CD8-positive, alpha-beta memory T cell (primary cell): ENCODE results near the gene CA6. TPM values are rescaled to one million over a fixed set of nuclear protein-coding genes. Genes with fewer than 3 reads are reported as not detected.

Experiments used
- CTCF ChIA-PET: fragments of 350-600 bp; sonication (Branson Sonifier 250); formaldehyde crosslinking; loops from one replicate; lab custom pipeline; 2021; ENCODE audit warnings: antibody characterized with exemption; lab: Charles Lee
- POLR2A ChIA-PET: fragments of 350-600 bp; sonication (Branson Sonifier 250); formaldehyde crosslinking; loops from one replicate; lab custom pipeline; 2021; ENCODE audit warnings: antibody characterized with exemption; lab: Charles Lee
- DNase-seq, 5 donors: peaks; one replicate each; pipeline versions ENCODE4 v3.0.0 to v3.0.0-alpha.2; 2020 to 2022; ENCODE audit warnings: mixed read lengths in 1 of 5
- H3K27ac ChIP-seq: one replicate; pipeline ENCODE4 v1.7.0; 2013; ENCODE audit warnings: low read depth, mild to moderate bottlenecking, low read length, moderate library complexity
- H3K27me3 ChIP-seq: 2 replicates; pipeline ENCODE4 v1.7.0; 2013; ENCODE audit warnings: low read length, mild to moderate bottlenecking; ENCODE audit not compliant: insufficient read depth, poor library complexity, severe bottlenecking
- H3K36me3 ChIP-seq: 2 replicates; pipeline ENCODE4 v1.7.0; 2013; ENCODE audit warnings: mild to moderate bottlenecking, low read length, moderate library complexity; ENCODE audit not compliant: insufficient read depth
- H3K4me1 ChIP-seq: 2 replicates; pipeline ENCODE4 v1.7.0; 2013; ENCODE audit warnings: mild to moderate bottlenecking, low read length, moderate library complexity; ENCODE audit not compliant: insufficient read depth
- H3K4me3 ChIP-seq: 2 replicates; pipeline ENCODE4 v1.7.0; 2013; ENCODE audit warnings: mild to moderate bottlenecking, low read length
- H3K9me3 ChIP-seq: 2 replicates; pipeline ENCODE4 v1.7.0; 2013; ENCODE audit warnings: mild to moderate bottlenecking, low read length
- H3K27ac Mint-ChIP-seq, 8 donors: one replicate each; pipeline ENCODE4 v1.8.0; 2020 to 2021; ENCODE audit warnings: mixed read lengths in 8 of 8, mild to moderate bottlenecking in 6 of 8, inconsistent platforms in 3 of 8, moderate library complexity in 3 of 8
- H3K27me3 Mint-ChIP-seq, 2 donors: one replicate each; pipeline ENCODE4 v1.8.0; 2020 to 2021; ENCODE audit warnings: mixed read lengths in 2 of 2, mild to moderate bottlenecking in 1 of 2, moderate library complexity in 1 of 2
- H3K36me3 Mint-ChIP-seq, 3 donors: one replicate each; pipeline ENCODE4 v1.8.0; 2020 to 2021; ENCODE audit warnings: mixed read lengths in 3 of 3, inconsistent platforms in 1 of 3, mild to moderate bottlenecking in 1 of 3
- H3K4me1 Mint-ChIP-seq, 3 donors: one replicate each; pipeline ENCODE4 v1.8.0; 2020 to 2021; ENCODE audit warnings: mixed read lengths in 3 of 3, inconsistent platforms in 1 of 3, mild to moderate bottlenecking in 1 of 3
- H3K4me3 Mint-ChIP-seq, 7 donors: one replicate each; pipeline ENCODE4 v1.8.0; 2020 to 2021; ENCODE audit warnings: mixed read lengths in 7 of 7, mild to moderate bottlenecking in 6 of 7, moderate library complexity in 4 of 7, inconsistent platforms in 2 of 7
- H3K9me3 Mint-ChIP-seq, 5 donors: one replicate each; pipeline ENCODE4 v1.8.0; 2020 to 2022; ENCODE audit warnings: mixed read lengths in 5 of 5, mild to moderate bottlenecking in 3 of 5, moderate library complexity in 2 of 5, inconsistent platforms in 1 of 5
- polyA plus RNA-seq: library from polyadenylated mRNA; unstranded; fragments of 300-500 nt; fragmentation: Illumina TruSeq; gene quantifications from one replicate; pipeline ENCODE4 v1.2.3, GENCODE V29; 2021
- total RNA-seq, 2 experiments: library from RNA; stranded (reverse); gene quantifications; one replicate each; pipeline ENCODE4 v1.2.3, GENCODE V29; 2021

CA6 gene
- total and polyA plus RNA-seq, 3 experiments from 2014 or later = 1.2 to 3.7 (median 1.4) TPM

DNA sequence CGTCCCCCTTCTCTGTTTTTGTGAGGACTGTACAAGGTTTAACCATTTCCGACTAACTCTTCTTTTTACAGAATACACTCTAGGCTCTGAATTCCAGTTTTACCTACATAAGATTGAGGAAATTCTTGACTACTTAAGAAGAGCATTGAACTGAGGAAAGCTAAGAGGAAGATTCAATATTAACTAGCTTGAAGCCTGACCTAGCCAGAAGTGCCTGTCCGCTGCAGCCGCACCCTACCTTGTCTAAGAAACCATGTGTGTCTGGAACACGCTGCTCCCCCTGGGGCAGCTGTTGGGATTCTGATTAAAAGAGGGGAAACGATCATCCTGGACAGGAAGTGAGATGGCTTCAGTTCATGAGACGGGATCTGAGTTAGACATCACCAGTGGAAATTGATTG lies 28.9 kb downstream of the CA6 start:
- H3K27me3 Mint-ChIP-seq = no peaks in the 10 kb centered on the region
- Histone ChIP-seq H3K27me3 (no peaks in the 10 kb centered on the region), H3K9me3 (no peaks in the 10 kb centered on the region), H3K27ac (no peak overlapping the region), H3K4me3 (no peak overlapping the region), H3K36me3 (no peaks in the 10 kb centered on the region), H3K4me1 (peaks cover 15% of the 10 kb centered on the region)
- ChIA-PET POLR2A (no interaction called here), CTCF (no interaction called here)
- no peak overlapping the region for H3K4me3 Mint-ChIP-seq
- DNase-seq = no peak
- H3K36me3 Mint-ChIP-seq = peaks cover 0 to 5% (median 3%) of the 10 kb centered on the region in 3 donors
- H3K4me1 Mint-ChIP-seq = peaks cover 16 to 24% (median 20%) of the 10 kb centered on the region in 3 donors
- no peaks in the 10 kb centered on the region for H3K9me3 Mint-ChIP-seq
- no peak overlapping the region for H3K27ac Mint-ChIP-seq

DNA sequence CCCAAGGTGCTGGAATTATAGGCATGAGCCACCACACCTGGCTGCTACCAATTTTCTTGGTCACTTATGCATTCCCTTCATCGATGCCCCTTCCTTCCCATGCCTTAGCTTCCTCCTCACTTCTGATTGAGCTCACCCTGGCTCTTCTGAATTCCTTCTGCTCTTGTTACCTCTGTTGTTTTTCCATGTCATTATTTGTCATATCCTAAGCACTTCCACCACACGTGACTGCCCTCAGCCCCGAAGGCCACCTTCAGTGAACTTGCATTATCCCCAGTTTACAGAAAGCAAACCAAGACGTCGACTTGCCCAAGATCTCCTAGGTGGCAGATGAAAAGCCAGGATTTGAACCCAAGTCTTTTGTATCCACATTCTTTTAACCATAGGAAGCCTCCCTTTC lies 30.7 kb downstream of the CA6 start:
- peaks cover 0 to 4% of the 10 kb centered on the region in 2 donors for H3K27me3 Mint-ChIP-seq
- Histone ChIP-seq H3K4me1 (peaks cover 8% of the 10 kb centered on the region), H3K27ac (no peak overlapping the region), H3K27me3 (no peaks in the 10 kb centered on the region), H3K36me3 (no peaks in the 10 kb centered on the region), H3K4me3 (no peak overlapping the region), H3K9me3 (no peaks in the 10 kb centered on the region)
- POLR2A ChIA-PET = no interaction called here
- H3K9me3 Mint-ChIP-seq = peaks cover 0 to under 1% (median 0%) of the 10 kb centered on the region in 5 donors
- DNase-seq = no peak
- no peak overlapping the region for H3K27ac Mint-ChIP-seq
- H3K4me1 Mint-ChIP-seq = peaks cover 9 to 13% (median 10%) of the 10 kb centered on the region in 3 donors
- H3K36me3 Mint-ChIP-seq = no peaks in the 10 kb centered on the region
- H3K4me3 Mint-ChIP-seq = no peak overlapping the region
- CTCF ChIA-PET = no interaction called here

- H3K4me1 ChIP-seq = peaks cover 2% of the 10 kb centered on the region
- H3K27me3 Mint-ChIP-seq = peaks cover 0 to 4% of the 10 kb centered on the region in 2 donors
- no peak overlapping the region for H3K27ac Mint-ChIP-seq
- POLR2A ChIA-PET = no interaction called here
- H3K36me3 ChIP-seq = no peaks in the 10 kb centered on the region
- peaks cover 0 to 2% (median 0%) of the 10 kb centered on the region in 5 donors for H3K9me3 Mint-ChIP-seq
- no peaks in the 10 kb centered on the region for H3K9me3 ChIP-seq
- H3K4me3 Mint-ChIP-seq = no peak overlapping the region
- no peak overlapping the region for H3K4me3 ChIP-seq
- H3K36me3 Mint-ChIP-seq = no peaks in the 10 kb centered on the region
- CTCF ChIA-PET = interaction anchor here (1.3 kb wide), 1 partner anchor 10 kb away, joined by 4 read pairs; no protein-coding TSS in a partner anchor
- H3K27me3 ChIP-seq = no peaks in the 10 kb centered on the region
- no peak for DNase-seq
- H3K4me1 Mint-ChIP-seq = peaks cover 4 to 7% (median 4%) of the 10 kb centered on the region in 3 donors
- no peak overlapping the region for H3K27ac ChIP-seq
Measured at GRCh38 chr1:8976896-8977450, 31.3 kb downstream of the CA6 start.

GRCh38 chr1:8980656-8981055 lies 35.0 kb downstream of the CA6 start:
- Histone ChIP-seq H3K27me3 (no peaks in the 10 kb centered on the region), H3K4me3 (no peak overlapping the region), H3K9me3 (no peaks in the 10 kb centered on the region), H3K27ac (no peak overlapping the region), H3K4me1 (no peaks in the 10 kb centered on the region), H3K36me3 (no peaks in the 10 kb centered on the region)
- ChIA-PET CTCF (interaction anchor here (1.2 kb wide), 1 partner anchor 55 kb away, joined by 4 read pairs; no protein-coding TSS in a partner anchor), POLR2A (no interaction called here)
- no peaks in the 10 kb centered on the region for H3K36me3 Mint-ChIP-seq
- peaks cover 5 to 7% (median 6%) of the 10 kb centered on the region in 3 donors for H3K4me1 Mint-ChIP-seq
- peaks cover 0 to 2% (median 0%) of the 10 kb centered on the region in 5 donors for H3K9me3 Mint-ChIP-seq
- H3K27ac Mint-ChIP-seq = no peak overlapping the region
- H3K27me3 Mint-ChIP-seq = peaks cover 0 to 4% of the 10 kb centered on the region in 2 donors
- DNase-seq = no peak
- no peak overlapping the region for H3K4me3 Mint-ChIP-seq

DNA sequence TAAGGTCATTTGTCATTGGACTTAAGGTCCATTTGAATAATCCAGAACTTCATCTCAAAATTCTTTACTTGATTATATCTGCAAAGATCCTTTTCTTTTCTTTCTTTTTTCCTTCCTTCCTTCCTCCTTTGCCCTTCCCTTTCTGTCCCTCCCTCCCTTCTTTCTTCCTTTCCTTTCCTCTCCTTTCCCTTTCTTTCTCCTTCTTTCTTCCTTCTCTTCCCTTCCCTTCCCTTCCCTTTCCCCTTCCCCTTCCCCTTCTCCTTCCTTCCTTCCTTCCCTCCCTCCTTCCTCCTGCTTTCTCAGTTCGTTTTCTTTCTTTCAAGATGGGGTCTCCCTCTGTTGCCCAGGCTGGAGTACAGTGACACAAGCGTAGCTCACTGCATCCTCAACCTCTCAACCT lies 35.5 kb downstream of the CA6 start:
- no peaks in the 10 kb centered on the region for H3K4me1 ChIP-seq
- DNase-seq = no peak
- H3K9me3 ChIP-seq = no peaks in the 10 kb centered on the region
- Mint-ChIP-seq H3K36me3 (no peaks in the 10 kb centered on the region), H3K9me3 (peaks cover 0 to 2% (median 0%) of the 10 kb centered on the region in 5 donors), H3K4me1 (peaks cover 5 to 7% (median 6%) of the 10 kb centered on the region in 3 donors), H3K27ac (no peak overlapping the region), H3K4me3 (no peak overlapping the region), H3K27me3 (peaks cover 0 to 4% of the 10 kb centered on the region in 2 donors)
- H3K36me3 ChIP-seq = no peaks in the 10 kb centered on the region
- ChIA-PET POLR2A (no interaction called here), CTCF (interaction anchor here (1.2 kb wide), 1 partner anchor 56 kb away, joined by 4 read pairs; no protein-coding TSS in a partner anchor)
- no peak overlapping the region for H3K4me3 ChIP-seq
- H3K27ac ChIP-seq = no peak overlapping the region
- no peaks in the 10 kb centered on the region for H3K27me3 ChIP-seq

- DNase-seq = no peak
- Mint-ChIP-seq H3K9me3 (peaks cover 0 to 2% (median 0%) of the 10 kb centered on the region in 5 donors), H3K27ac (peak overlapping the region in 2 of 8 donors; percentile 20 to 79), H3K4me1 (peaks cover 16 to 20% (median 19%) of the 10 kb centered on the region in 3 donors), H3K4me3 (no peak overlapping the region), H3K27me3 (peaks cover 0 to 4% of the 10 kb centered on the region in 2 donors), H3K36me3 (no peaks in the 10 kb centered on the region)
- Histone ChIP-seq H3K9me3 (no peaks in the 10 kb centered on the region), H3K27ac (no peak overlapping the region), H3K4me3 (no peak overlapping the region), H3K27me3 (no peaks in the 10 kb centered on the region), H3K4me1 (peaks cover 23% of the 10 kb centered on the region), H3K36me3 (no peaks in the 10 kb centered on the region)
- ChIA-PET POLR2A (no interaction called here), CTCF (interaction anchor here (1.0 kb wide), 1 partner anchor 55 kb away, joined by 4 read pairs; no protein-coding TSS in a partner anchor)
Measured at GRCh38 chr1:8984203-8984602, 38.5 kb downstream of the CA6 start.

- Mint-ChIP-seq H3K4me3 (no peak overlapping the region), H3K27ac (peak overlapping the region in 3 of 8 donors; percentile 12 to 67 (median 25)), H3K36me3 (no peaks in the 10 kb centered on the region), H3K27me3 (peaks cover 0 to 4% of the 10 kb centered on the region in 2 donors), H3K9me3 (peaks cover 0 to 2% (median 0%) of the 10 kb centered on the region in 5 donors), H3K4me1 (peaks cover 16 to 20% (median 19%) of the 10 kb centered on the region in 3 donors)
- ChIA-PET CTCF (interaction anchor here (1.0 to 1.4 kb wide), 3 partner anchors 20 to 67 kb away, joined by 5 to 6 read pairs (median 6); no protein-coding TSS in a partner anchor), POLR2A (interaction anchor here (0.6 kb wide), 1 partner anchor 168 kb away, joined by 13 read pairs; the partner anchor contains the start of gene RERE)
- H3K36me3 ChIP-seq = no peaks in the 10 kb centered on the region
- no peak for DNase-seq
- no peak overlapping the region for H3K27ac ChIP-seq
- H3K27me3 ChIP-seq = no peaks in the 10 kb centered on the region
- no peak overlapping the region for H3K4me3 ChIP-seq
- peaks cover 23% of the 10 kb centered on the region for H3K4me1 ChIP-seq
- H3K9me3 ChIP-seq = no peaks in the 10 kb centered on the region
Measured at GRCh38 chr1:8984990-8985389, 39.3 kb downstream of the CA6 start.
